Heart left ventricle (tissue), 16 donors: Measurements from ENCODE around the gene UGGT2. TPM values are rescaled to one million over a fixed set of nuclear protein-coding genes. Genes with fewer than 3 reads are reported as not detected.

Experiments
- ATAC-seq, 4 donors: fragments of 200-7000 bp; cut with Tn5 transposase; one replicate each; pipeline ENCODE4 v1.9.1; 2020 to 2022; ENCODE audit warnings: moderate library complexity in 4 of 4, mild to moderate bottlenecking in 3 of 4, moderate number of reproducible peaks in 1 of 4
- DNase-seq, 5 donors: peaks; one replicate each; pipeline ENCODE4 v3.0.0-alpha.2; 2020
- H3K27ac ChIP-seq, 12 donors: fragments of 200-600 bp; sonication (generic) in 4 of 12; one replicate each; pipeline versions ENCODE4 v1.5.0 to v1.8.0; 2016 to 2022; ENCODE audit warnings: mild to moderate bottlenecking in 2 of 12
- H3K27me3 ChIP-seq, 9 donors: fragments of 200-600 bp; sonication (generic) in 2 of 9; one replicate each; pipeline versions ENCODE4 v1.5.1 to v1.8.0; 2016 to 2022; ENCODE audit warnings: mild to moderate bottlenecking in 3 of 9
- H3K36me3 ChIP-seq, 9 donors: fragments of 200-600 bp; sonication (generic) in 2 of 9; one replicate each; pipeline versions ENCODE4 v1.5.0 to v1.8.0; 2018 to 2022; ENCODE audit warnings: mild to moderate bottlenecking in 2 of 9
- H3K4me1 ChIP-seq, 12 donors: fragments of 200-600 bp; sonication (generic) in 4 of 12; one replicate each; pipeline versions ENCODE4 v1.5.0 to v1.8.0; 2016 to 2022; ENCODE audit warnings: mild to moderate bottlenecking in 3 of 12
- H3K4me3 ChIP-seq, 12 donors: fragments of 200-600 bp; sonication (generic) in 4 of 12; one replicate each; pipeline versions ENCODE4 v1.5.0 to v1.8.0; 2017 to 2022; ENCODE audit warnings: mild to moderate bottlenecking in 9 of 12, moderate library complexity in 4 of 12
- H3K9me3 ChIP-seq, 12 donors: fragments of 200-600 bp; sonication (generic) in 4 of 12; one replicate each; pipeline versions ENCODE4 v1.5.0 to v1.8.0; 2016 to 2022; ENCODE audit warnings: mild to moderate bottlenecking in 1 of 12
- POLR2A ChIP-seq, 2 donors: fragments of 450-650 bp; IDR thresholded peaks; one replicate each; pipeline ENCODE4 v1.6.1; 2017; ENCODE audit warnings: antibody characterized with exemption in 2 of 2, mild to moderate bottlenecking in 2 of 2, moderate library complexity in 2 of 2
- WGBS, 4 donors: extraction: QIAGEN DNeasy Blood & Tissue Kit in 2 of 4; methylation state at CpG; one replicate each; pipeline versions ENCODE4 v1.1.5 to v1.1.7; 2013 to 2018; 5-methylcytosine and 5-hydroxymethylcytosine counted together
- intact Hi-C, 10 donors: fragments of 100-400 bp; cut with DNase I; formaldehyde crosslinking; loops; one replicate each; pipeline versions ENCODE4 v1.11.1 to v1.14.2; 2022
- long read RNA-seq, 3 donors: library from polyadenylated mRNA; unstranded; transcript quantifications; one replicate each; pipeline ENCODE4 v2.0.0, GENCODE V29; 2020 to 2021
- polyA plus RNA-seq, 2 donors: library from polyadenylated mRNA; stranded (reverse); fragments of 200-250 nt; gene quantifications; one replicate each; pipeline ENCODE4 v1.2.3, GENCODE V29; 2013
- total RNA-seq, 9 donors: library from RNA; depleted of rRNA in 2 of 9; stranded (reverse); fragments of >200 nt in 2 of 9; fragmentation: NEBNext Ultra II Directional in 3 of 9; extraction: Animal tissue kit (Norgen Biotek cat#: 25700) in 3 of 9; gene quantifications; one replicate each; pipeline versions ENCODE4 v1.1.0 to v1.2.4, GENCODE V29; 2016 to 2023
- TF ChIP-seq, protein P1 (sequence below), 12 donors: fragments of 200-600 bp; sonication (generic) in 4 of 12; IDR thresholded peaks; one replicate each; pipeline versions ENCODE4 v1.5.0 to v1.8.0; 2018 to 2022; ENCODE audit warnings: antibody characterized with exemption in 12 of 12, mild to moderate bottlenecking in 5 of 12
- donor health status: ischemic (EF 13 %, LVEDD 7.1; RV severe dilation, severe dysfunction).
- donor health status: healthy with polysubstance abuse.
- donor health status: DM: no; HTN: yes; CAD: no.
- donor health status: DM: no; HTN: no; CAD: no.
- donor health status: ischemic (EF 25% LVEDD 6.9; RV normal size, moderate dysfunction).
- donor health status: ischemic (EF 25% LVEDD 5.7; RV mildly dilated, moderate dysfunction).
- donor health status: healthy.
- donor health status: DM: yes; HTN: yes; CAD: no.
- donor health status: ischemic (EF 35%, LVEDD 5.7; RV mildly dilated, moderate dysfunction).
- donor health status: nonischemic (EF 11% LVEDD 7.7; RV severe dilation, severe dysfunction).
- donor health status: DM: yes; HTN: yes; CAD: no.
- donor health status: PGD.
- donor health status: ischemic (EF 29% LVEDD 5.4; RV normal size, mild dysfunction).
- donor health status: nonischemic (EF 23%, LVEDD 6.1; RV moderate dilation, normal function).

The UGGT2 gene, protein sequence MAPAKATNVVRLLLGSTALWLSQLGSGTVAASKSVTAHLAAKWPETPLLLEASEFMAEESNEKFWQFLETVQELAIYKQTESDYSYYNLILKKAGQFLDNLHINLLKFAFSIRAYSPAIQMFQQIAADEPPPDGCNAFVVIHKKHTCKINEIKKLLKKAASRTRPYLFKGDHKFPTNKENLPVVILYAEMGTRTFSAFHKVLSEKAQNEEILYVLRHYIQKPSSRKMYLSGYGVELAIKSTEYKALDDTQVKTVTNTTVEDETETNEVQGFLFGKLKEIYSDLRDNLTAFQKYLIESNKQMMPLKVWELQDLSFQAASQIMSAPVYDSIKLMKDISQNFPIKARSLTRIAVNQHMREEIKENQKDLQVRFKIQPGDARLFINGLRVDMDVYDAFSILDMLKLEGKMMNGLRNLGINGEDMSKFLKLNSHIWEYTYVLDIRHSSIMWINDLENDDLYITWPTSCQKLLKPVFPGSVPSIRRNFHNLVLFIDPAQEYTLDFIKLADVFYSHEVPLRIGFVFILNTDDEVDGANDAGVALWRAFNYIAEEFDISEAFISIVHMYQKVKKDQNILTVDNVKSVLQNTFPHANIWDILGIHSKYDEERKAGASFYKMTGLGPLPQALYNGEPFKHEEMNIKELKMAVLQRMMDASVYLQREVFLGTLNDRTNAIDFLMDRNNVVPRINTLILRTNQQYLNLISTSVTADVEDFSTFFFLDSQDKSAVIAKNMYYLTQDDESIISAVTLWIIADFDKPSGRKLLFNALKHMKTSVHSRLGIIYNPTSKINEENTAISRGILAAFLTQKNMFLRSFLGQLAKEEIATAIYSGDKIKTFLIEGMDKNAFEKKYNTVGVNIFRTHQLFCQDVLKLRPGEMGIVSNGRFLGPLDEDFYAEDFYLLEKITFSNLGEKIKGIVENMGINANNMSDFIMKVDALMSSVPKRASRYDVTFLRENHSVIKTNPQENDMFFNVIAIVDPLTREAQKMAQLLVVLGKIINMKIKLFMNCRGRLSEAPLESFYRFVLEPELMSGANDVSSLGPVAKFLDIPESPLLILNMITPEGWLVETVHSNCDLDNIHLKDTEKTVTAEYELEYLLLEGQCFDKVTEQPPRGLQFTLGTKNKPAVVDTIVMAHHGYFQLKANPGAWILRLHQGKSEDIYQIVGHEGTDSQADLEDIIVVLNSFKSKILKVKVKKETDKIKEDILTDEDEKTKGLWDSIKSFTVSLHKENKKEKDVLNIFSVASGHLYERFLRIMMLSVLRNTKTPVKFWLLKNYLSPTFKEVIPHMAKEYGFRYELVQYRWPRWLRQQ (N-terminal part only)
- total RNA-seq, result 10 to 100 TPM in 8 of 9 donors, 1 to 10 TPM in 1; 9.6 to 15.9 (median 13.5) TPM
- polyA plus RNA-seq, result 1 to 10 TPM; 4.3 to 5.7 TPM
- long read RNA-seq, donor 1, full-length matches to known transcripts, result 1 of 6 reads
- long read RNA-seq, donor 1, partial matches to known transcripts, result 4 of 6 reads
- long read RNA-seq, donor 1, other reads (novel, unspliced or antisense), result 1 of 6 reads
- long read RNA-seq, donor 2, partial matches to known transcripts, result 5 of 20 reads
- long read RNA-seq, donor 2, other reads (novel, unspliced or antisense), result 11 of 20 reads
- long read RNA-seq, donor 3, full-length matches to known transcripts, result 2 of 6 reads
- long read RNA-seq, donor 3, partial matches to known transcripts, result 4 of 6 reads
- long read RNA-seq, donor 3, other reads (novel, unspliced or antisense), result 0 of 6 reads

GRCh38 chr13:96053003-96053703, at the start of gene UGGT2:
TSS of gene UGGT2 (minus strand) at chr13:96053401. CDS start at chr13:96053312, 89 bp downstream.
- WGBS, 4 donors, result 0 to 1% (median 1%) methylated on average over 23 to 77 of the region's 77 CpGs
- TF ChIP-seq, protein P1, sequence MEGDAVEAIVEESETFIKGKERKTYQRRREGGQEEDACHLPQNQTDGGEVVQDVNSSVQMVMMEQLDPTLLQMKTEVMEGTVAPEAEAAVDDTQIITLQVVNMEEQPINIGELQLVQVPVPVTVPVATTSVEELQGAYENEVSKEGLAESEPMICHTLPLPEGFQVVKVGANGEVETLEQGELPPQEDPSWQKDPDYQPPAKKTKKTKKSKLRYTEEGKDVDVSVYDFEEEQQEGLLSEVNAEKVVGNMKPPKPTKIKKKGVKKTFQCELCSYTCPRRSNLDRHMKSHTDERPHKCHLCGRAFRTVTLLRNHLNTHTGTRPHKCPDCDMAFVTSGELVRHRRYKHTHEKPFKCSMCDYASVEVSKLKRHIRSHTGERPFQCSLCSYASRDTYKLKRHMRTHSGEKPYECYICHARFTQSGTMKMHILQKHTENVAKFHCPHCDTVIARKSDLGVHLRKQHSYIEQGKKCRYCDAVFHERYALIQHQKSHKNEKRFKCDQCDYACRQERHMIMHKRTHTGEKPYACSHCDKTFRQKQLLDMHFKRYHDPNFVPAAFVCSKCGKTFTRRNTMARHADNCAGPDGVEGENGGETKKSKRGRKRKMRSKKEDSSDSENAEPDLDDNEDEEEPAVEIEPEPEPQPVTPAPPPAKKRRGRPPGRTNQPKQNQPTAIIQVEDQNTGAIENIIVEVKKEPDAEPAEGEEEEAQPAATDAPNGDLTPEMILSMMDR (IDR thresholded peaks at IDR 0.05), result peak in 2 of 12 donors; percentile 36 to 37
- peak in 1 of 2 donors; percentile 80 for TF ChIP-seq POLR2A (IDR thresholded peaks at IDR 0.05)
- H3K4me3 ChIP-seq, result peak within 1 kb of the TSS; percentile 58 to 99 (median 78)
- no peaks in the 10 kb centered on the region for H3K9me3 ChIP-seq
- no peaks in the 10 kb centered on the region for H3K27me3 ChIP-seq
- no peaks in the 10 kb centered on the region for H3K36me3 ChIP-seq
- peak; percentile 95 to 98 (median 96) for DNase-seq
- intact Hi-C loops, result no loop called here
- ATAC-seq, result peak; percentile 100
- peak within 1 kb of the TSS; percentile 11 to 90 (median 82) for H3K27ac ChIP-seq
- H3K4me1 ChIP-seq, result peaks cover 0 to 13% (median 6%) of the 10 kb centered on the region in 12 donors

GRCh38 chr13:96100457-96101220, 47.4 kb upstream of the UGGT2 start:
- intact Hi-C loops, result no loop called here
- Histone ChIP-seq H3K27ac (no peak overlapping the region), H3K4me3 (no peak overlapping the region), H3K36me3 (no peaks in the 10 kb centered on the region), H3K9me3 (peaks cover 0 to 5% (median 0%) of the 10 kb centered on the region in 12 donors), H3K27me3 (peaks cover 0 to 14% (median 0%) of the 10 kb centered on the region in 9 donors), H3K4me1 (no peaks in the 10 kb centered on the region)
- ATAC-seq, result no peak
- DNase-seq, result no peak
- TF ChIP-seq, protein P1 (IDR thresholded peaks at IDR 0.05), result no peak
- no peak for TF ChIP-seq POLR2A (IDR thresholded peaks at IDR 0.05)
- WGBS, 4 donors, result 72 to 83% (median 76%) methylated on average over 4 of the region's 4 CpGs
